HepG2 (cell line): ENCODE data around the gene HSPA1A. TPM values are rescaled to one million over a fixed set of nuclear protein-coding genes. Genes with fewer than 3 reads are reported as not detected.

Experiments
- ATF7 ChIP-seq, 2 experiments: fragments of 450-650 bp in 1 of 2; sonication (generic) in 1 of 2; formaldehyde crosslinking in 1 of 2; IDR thresholded peaks; 2 replicates each; pipeline versions ENCODE4 v1.4.0 to v1.6.1; 2016 to 2020; ENCODE audit warnings: antibody characterized with exemption in 1 of 2, mild to moderate bottlenecking in 1 of 2, missing genetic modification reagents in 1 of 2
- ERF ChIP-seq: IDR thresholded peaks from 2 replicates; pipeline ENCODE4 v1.6.1; 2018; ENCODE audit warnings: missing biosample characterization, missing genetic modification reagents
- HIVEP1 ChIP-seq: sonication (generic); formaldehyde crosslinking; IDR thresholded peaks from 2 replicates; pipeline ENCODE4 v1.4.0; 2020; ENCODE audit warnings: mild to moderate bottlenecking, missing genetic modification reagents
- NCOR1 ChIP-seq: fragments of 200-600 bp; sonication (generic); IDR thresholded peaks from 2 replicates; pipeline ENCODE4 v1.7.0; 2017; ENCODE audit warnings: antibody characterized with exemption, low read length, borderline replicate concordance
- NFE2 ChIP-seq: sonication (generic); formaldehyde crosslinking; IDR thresholded peaks from 2 replicates; pipeline ENCODE4 v1.4.0; 2020; ENCODE audit warnings: missing genetic modification reagents
- PAX8 ChIP-seq: sonication (generic); formaldehyde crosslinking; IDR thresholded peaks from 2 replicates; pipeline ENCODE4 v1.8.0; 2022; ENCODE audit warnings: mild to moderate bottlenecking, missing genetic modification reagents, borderline replicate concordance
- REXO4 ChIP-seq: sonication (generic); formaldehyde crosslinking; IDR thresholded peaks from 2 replicates; pipeline ENCODE4 v1.8.0; 2022; ENCODE audit warnings: missing genetic modification reagents, mild to moderate bottlenecking, borderline replicate concordance
- SYNCRIP ChIP-seq: fragments of 200-400 bp; formaldehyde crosslinking; IDR thresholded peaks from 2 replicates; pipeline ENCODE4 v1.6.1; 2018; ENCODE audit warnings: mild to moderate bottlenecking, low read depth, low read length; ENCODE audit not compliant: insufficient read depth
- ZEB1 ChIP-seq: IDR thresholded peaks from 2 replicates; pipeline ENCODE4 v1.6.1; 2012; ENCODE audit warnings: mild to moderate bottlenecking, low read depth, inconsistent platforms; ENCODE audit not compliant: insufficient replicate concordance
- ZFX ChIP-seq: sonication (generic); formaldehyde crosslinking; IDR thresholded peaks from 2 replicates; pipeline ENCODE4 v1.4.0; 2020; ENCODE audit warnings: mild to moderate bottlenecking, low read depth, missing genetic modification reagents, moderate library complexity
- ZNF207 ChIP-seq: fragments of 450-650 bp; IDR thresholded peaks from 2 replicates; pipeline ENCODE4 v1.6.1; 2016; ENCODE audit warnings: antibody characterized with exemption, borderline replicate concordance
- ZNF224 ChIP-seq: sonication (generic); formaldehyde crosslinking; IDR thresholded peaks from 2 replicates; pipeline ENCODE4 v1.5.0; 2020; ENCODE audit warnings: mild to moderate bottlenecking, missing genetic modification reagents
- ZNF296 ChIP-seq: sonication (generic); formaldehyde crosslinking; conservative IDR thresholded peaks from 2 replicates; pipeline ENCODE4 v1.5.0; 2020; ENCODE audit warnings: mild to moderate bottlenecking, missing genetic modification reagents
- ZNF773 ChIP-seq: sonication (generic); formaldehyde crosslinking; IDR thresholded peaks from 2 replicates; pipeline ENCODE4 v1.4.0; 2020; ENCODE audit warnings: missing genetic modification reagents, borderline replicate concordance
- ZNF788 ChIP-seq: sonication (generic); formaldehyde crosslinking; IDR thresholded peaks from 2 replicates; pipeline ENCODE4 v1.5.0; 2020; ENCODE audit warnings: mild to moderate bottlenecking, missing genetic modification reagents, borderline replicate concordance
- polyA plus RNA-seq, 8 experiments: library from polyadenylated mRNA; depleted of rRNA in 3 of 8; stranded (reverse) in 7 of 8; unstranded in 1 of 8; fragments of >200 nt; fragmentation: Illumina TruSeq in 4 of 8; extraction: Trizol in 4 of 8; gene quantifications; 2 replicates each; pipeline versions ENCODE4 v1.2.1 to v1.2.3, GENCODE V29; 2011 to 2016; ENCODE audit warnings: low read depth in 4 of 8, missing spikeins in 1 of 8, mixed read lengths in 1 of 8; ENCODE audit not compliant: insufficient read depth in 1 of 8
- total RNA-seq, 5 experiments: library from RNA; depleted of rRNA; stranded (reverse); fragments of >200 nt; fragmentation: Illumina TruSeq; extraction: Trizol; gene quantifications; 2 replicates each; pipeline ENCODE4 v1.2.3, GENCODE V29; 2016; ENCODE audit warnings: low read depth in 1 of 5
- TF ChIP-seq, protein P1 (sequence below): sonication (generic); formaldehyde crosslinking; IDR thresholded peaks from 2 replicates; pipeline ENCODE4 v1.4.0; 2020; ENCODE audit warnings: missing genetic modification reagents
- TF ChIP-seq, protein P2 (sequence below): sonication (generic); formaldehyde crosslinking; IDR thresholded peaks from 2 replicates; pipeline ENCODE4 v1.8.1; 2022; ENCODE audit warnings: mild to moderate bottlenecking, missing genetic modification reagents
- TF ChIP-seq, protein P3 (sequence below): sonication (generic); formaldehyde crosslinking; IDR thresholded peaks from 2 replicates; pipeline ENCODE4 v1.4.0; 2020; ENCODE audit warnings: missing genetic modification reagents

The HSPA1A gene
- total and polyA plus RNA-seq, 2 of the 13 experiments (the other 11 are each of a cell fraction or from before 2014, with no cell fraction given): 44.5 to 85.0 TPM

DNA sequence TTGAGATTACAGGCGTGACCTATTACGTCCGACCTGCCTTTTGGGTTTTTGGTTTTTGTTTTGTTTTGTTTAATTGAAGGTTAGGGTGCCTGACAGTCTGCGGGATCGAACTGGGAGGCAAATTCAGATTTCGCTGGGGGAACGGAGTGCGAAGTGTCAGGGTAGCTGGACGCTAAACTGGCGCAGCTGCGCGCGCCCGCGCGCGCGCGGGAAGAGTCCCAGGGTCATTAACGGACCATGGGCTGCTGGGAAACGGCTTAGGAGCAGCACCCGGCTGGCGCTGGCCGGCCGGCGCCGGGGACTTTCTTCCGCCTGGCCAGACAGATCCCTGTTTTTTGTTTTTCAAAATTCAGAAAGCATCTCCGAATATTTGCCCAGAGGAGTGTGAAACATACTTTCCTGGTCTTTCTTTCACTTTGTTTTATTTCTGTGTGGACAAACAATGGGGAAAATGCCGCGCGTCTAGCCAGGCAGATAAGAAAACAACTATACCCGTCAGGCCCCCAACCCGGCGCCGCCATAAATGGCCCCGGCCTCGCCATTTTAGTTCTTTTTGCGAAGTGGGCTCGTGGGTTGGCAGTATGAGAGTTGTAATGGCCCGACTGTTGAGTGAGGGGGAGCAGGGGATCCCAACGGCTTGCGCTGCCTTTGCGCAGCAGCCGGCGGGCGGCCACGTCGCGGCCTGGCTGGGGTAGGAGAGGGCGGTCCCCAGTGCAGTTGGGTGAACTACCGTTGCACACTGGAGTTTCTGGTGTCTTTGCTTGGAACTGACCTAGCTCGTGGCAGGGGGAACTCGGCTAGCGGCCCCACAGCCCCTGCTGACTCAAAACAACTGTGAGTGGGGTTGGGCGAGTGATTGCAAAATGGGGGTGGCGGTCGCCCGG is 19.3 kb downstream of the HSPA1A start (continued):
- TF ChIP-seq, protein P1, sequence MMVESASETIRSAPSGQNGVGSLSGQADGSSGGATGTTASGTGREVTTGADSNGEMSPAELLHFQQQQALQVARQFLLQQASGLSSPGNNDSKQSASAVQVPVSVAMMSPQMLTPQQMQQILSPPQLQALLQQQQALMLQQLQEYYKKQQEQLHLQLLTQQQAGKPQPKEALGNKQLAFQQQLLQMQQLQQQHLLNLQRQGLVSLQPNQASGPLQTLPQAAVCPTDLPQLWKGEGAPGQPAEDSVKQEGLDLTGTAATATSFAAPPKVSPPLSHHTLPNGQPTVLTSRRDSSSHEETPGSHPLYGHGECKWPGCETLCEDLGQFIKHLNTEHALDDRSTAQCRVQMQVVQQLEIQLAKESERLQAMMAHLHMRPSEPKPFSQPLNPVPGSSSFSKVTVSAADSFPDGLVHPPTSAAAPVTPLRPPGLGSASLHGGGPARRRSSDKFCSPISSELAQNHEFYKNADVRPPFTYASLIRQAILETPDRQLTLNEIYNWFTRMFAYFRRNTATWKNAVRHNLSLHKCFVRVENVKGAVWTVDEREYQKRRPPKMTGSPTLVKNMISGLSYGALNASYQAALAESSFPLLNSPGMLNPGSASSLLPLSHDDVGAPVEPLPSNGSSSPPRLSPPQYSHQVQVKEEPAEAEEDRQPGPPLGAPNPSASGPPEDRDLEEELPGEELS: peak; percentile 37; the same call in 1 of the 2 replicates
- no peak; the same call in 1 of the 2 replicates for TF ChIP-seq PAX8
- peak; percentile 83; the same call in 1 of the 2 replicates for TF ChIP-seq ZNF788 (CRISPR knock-in tag)
- TF ChIP-seq NFE2: no peak
- peak; percentile 79 for TF ChIP-seq ERF
- peak; percentile 76 for TF ChIP-seq HIVEP1
- TF ChIP-seq, protein P2, sequence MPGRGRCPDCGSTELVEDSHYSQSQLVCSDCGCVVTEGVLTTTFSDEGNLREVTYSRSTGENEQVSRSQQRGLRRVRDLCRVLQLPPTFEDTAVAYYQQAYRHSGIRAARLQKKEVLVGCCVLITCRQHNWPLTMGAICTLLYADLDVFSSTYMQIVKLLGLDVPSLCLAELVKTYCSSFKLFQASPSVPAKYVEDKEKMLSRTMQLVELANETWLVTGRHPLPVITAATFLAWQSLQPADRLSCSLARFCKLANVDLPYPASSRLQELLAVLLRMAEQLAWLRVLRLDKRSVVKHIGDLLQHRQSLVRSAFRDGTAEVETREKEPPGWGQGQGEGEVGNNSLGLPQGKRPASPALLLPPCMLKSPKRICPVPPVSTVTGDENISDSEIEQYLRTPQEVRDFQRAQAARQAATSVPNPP (CRISPR knock-in tag): no peak; the same call in 1 of the 2 replicates
- 0 out of 2 replicates have a peak, but pooled peaks have one; percentile 39 for TF ChIP-seq ZNF224
- no peak; the same call in 1 of the 2 replicates for TF ChIP-seq REXO4 (CRISPR knock-in tag)
- no peak for TF ChIP-seq ATF7 (IDR thresholded peaks at IDR 0.05)
- TF ChIP-seq ATF7 (CRISPR knock-in tag; IDR thresholded peaks at IDR 0.05): peak; percentile 37
- TF ChIP-seq NCOR1: peak; percentile 58; the same call in 1 of the 2 replicates
- peak; percentile 37 for TF ChIP-seq ZEB1
- TF ChIP-seq ZFX (CRISPR knock-in tag): peak; percentile 87
- no peak for TF ChIP-seq ZNF207
- TF ChIP-seq ZNF773 (CRISPR knock-in tag): peak; percentile 78; the same call in 1 of the 2 replicates
- TF ChIP-seq, protein P3, sequence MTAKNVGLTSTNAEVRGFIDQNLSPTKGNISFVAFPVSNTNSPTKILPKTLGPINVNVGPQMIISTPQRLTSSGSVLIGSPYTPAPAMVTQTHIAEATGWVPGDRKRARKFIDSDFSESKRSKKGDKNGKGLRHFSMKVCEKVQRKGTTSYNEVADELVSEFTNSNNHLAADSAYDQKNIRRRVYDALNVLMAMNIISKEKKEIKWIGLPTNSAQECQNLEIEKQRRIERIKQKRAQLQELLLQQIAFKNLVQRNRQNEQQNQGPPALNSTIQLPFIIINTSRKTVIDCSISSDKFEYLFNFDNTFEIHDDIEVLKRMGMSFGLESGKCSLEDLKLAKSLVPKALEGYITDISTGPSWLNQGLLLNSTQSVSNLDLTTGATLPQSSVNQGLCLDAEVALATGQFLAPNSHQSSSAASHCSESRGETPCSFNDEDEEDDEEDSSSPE (CRISPR knock-in tag): peak; percentile 98
- peak; percentile 72; the same call in 1 of the 2 replicates for TF ChIP-seq ZNF296 (CRISPR knock-in tag)
- TF ChIP-seq SYNCRIP: no peak
